Ovary (tissue), 3 donors: ENCODE measurements around the gene PRDM16.

Source experiments
- CTCF ChIP-seq, 3 donors: fragments of 450-650 bp in 2 of 3; fragments of 200-600 bp in 1 of 3; IDR thresholded peaks; one replicate each; pipeline versions ENCODE4 v1.5.1 to v1.8.0; 2016 to 2022; ENCODE audit warnings: antibody characterized with exemption in 3 of 3, mild to moderate bottlenecking in 1 of 3
- POLR2A ChIP-seq: fragments of 450-650 bp; IDR thresholded peaks from one replicate; pipeline ENCODE4 v1.6.1; 2017; ENCODE audit warnings: antibody characterized with exemption, mild to moderate bottlenecking, moderate library complexity
- donor health status: DM: no; HTN: no; CAD: no.

- no peak for TF ChIP-seq POLR2A
- TF ChIP-seq CTCF (IDR thresholded peaks at IDR 0.05), result no peak
Observed at GRCh38 chr1:3076363-3076740, 7.3 kb downstream of the PRDM16 start.
